GM15510 (cell line): ENCODE results near the gene TOMM5.

Source experiments
- POLR2A ChIP-seq: IDR thresholded peaks from 3 replicates; pipeline ENCODE4 v1.6.1; 2011; ENCODE audit warnings: borderline replicate concordance; ENCODE audit not compliant: insufficient read length; ENCODE audit errors: extremely low read depth

Gene TOMM5

DNA sequence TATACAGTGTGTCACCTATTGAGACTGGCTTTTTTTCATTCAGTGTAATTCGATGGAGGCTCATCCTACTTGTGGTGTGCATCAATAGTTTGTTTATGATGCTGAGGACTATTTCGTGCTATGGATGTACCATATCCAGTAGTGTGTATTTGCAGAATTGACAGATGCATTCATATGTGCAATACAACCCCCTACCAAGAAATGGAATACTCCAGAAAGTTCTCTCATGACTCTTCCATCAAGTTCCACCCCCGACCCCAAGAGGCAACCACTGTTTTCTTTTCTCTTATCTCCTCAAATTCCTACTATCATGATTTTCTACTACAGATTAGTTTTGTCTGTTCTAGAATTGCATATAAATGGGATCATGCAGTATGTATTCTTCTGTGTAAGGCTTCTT lies 38.1 kb downstream of the TOMM5 start:
- TF ChIP-seq POLR2A: no peak

DNA sequence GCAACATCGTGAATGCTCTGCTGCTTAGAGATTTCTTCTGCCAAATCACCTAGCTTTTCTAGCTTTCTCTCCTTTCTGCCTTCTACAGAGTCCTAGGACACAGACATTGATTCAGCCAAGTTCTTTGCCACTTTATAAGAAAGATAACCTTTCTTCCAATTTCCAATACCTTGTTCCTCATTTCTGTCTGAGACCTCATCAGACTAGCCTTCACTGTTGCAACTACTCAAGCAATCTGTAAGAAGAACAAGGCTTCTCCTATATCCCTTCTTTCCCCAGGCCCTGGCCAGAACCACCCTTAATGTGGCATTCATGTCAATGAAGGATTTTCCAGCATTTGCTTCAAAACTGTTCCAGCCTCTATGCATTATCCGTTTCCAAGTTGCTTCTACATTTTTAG lies 40.5 kb downstream of the TOMM5 start:
- TF ChIP-seq POLR2A: no peak

DNA sequence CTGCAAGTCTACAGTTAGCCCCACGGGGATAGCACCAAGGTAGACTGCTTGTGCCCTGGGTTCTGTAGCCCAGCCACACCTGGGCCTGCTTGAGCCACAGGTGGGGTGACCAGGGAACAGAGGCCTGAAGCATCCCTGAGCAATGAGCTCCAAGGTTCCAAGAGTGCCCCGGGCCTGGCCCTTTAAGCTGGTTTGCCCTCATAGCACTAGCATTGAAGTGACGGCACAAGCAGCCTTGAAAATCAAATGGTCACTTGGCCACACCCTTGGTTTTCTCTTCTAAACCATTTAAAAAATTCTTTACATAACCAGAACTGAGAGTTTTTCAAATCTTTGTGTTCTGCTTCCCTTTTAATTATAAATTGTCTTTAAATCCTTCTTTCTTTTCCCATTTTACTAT lies 40.9 kb downstream of the TOMM5 start:
- no peak for TF ChIP-seq POLR2A

DNA sequence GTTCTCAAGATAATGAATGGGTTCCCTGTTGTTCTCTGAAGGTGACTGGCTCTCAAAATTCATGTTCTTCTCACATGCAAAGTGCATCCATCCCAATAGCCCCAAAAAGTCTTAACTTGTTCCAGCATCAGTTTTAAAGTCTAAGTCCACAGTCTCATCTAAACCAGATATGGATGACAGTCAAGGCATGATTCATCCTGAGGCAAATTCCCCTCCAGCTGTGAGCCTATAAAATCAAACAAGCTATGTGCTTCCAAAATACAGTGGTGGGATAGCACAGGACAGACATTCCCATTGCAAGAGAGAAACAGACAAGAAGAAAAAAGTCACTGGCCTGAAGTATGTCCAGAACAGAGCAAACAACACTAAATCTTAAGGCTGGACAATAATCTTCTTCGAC lies 41.6 kb downstream of the TOMM5 start:
- TF ChIP-seq POLR2A: no peak

DNA sequence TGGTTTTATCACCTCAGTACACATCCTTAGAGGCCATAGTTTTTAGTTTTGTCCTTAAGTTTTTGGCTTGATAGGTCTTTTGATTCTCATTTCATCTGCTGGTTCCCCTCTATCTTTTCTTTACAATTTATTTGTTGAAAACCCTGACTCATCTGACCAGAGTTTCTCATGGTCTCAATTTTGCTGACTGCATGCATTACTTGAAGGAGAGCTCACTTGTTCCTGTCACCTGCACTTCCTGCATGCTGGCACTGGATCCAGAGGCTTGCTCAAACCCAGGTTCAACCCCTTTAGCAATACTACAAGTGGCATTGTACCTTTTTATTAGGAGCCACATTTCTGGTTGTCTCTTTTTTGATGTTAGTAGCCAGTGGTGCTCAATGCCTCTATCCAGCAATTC lies 42.9 kb downstream of the TOMM5 start:
- no peak for TF ChIP-seq POLR2A

DNA sequence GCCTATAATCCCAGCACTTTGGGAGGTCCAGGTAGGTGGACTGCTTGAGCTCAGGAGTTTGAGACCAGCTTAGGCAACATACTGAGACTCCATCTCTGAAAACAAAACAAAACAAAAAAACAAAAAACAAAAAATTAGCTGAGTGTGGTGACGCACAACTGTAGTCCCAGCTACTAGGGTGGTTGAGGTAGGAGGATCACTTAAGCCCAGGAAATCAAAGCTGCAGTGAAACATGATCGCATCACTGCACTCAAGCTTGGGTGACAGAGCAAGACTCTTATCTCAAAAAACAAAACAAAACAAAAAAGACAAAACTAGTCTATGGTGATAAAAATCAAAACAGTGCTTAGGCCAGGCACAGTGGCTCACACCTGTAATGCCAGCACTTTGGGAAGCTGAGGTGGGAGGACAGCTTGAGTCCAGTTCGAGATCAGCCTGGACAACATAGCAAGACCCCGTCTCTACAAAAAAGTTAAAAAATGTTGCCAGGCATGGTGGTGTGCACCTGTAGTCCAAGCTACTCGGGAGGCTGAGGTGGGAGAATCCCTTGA lies 45.0 kb downstream of the TOMM5 start:
- no peak for TF ChIP-seq POLR2A

DNA sequence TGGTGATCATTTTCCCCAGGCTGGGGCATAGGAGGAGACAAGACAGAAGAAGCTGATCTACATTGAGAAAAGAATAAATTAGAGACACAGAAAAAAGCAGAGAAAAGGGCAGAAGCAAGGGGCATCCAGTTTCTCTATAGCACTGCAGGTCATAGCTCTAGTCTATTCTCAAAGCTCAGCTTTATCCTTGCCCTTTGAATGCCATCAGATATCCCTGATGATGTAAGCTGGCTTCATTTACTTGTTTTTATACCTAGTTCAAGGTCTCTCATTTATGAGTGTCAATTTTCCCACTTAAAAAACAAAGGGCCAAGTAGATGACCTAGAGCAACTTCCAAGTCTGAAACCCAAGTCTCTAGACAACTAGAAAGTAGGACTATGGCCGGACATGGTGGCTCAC lies 48.9 kb downstream of the TOMM5 start:
- no peak for TF ChIP-seq POLR2A

DNA sequence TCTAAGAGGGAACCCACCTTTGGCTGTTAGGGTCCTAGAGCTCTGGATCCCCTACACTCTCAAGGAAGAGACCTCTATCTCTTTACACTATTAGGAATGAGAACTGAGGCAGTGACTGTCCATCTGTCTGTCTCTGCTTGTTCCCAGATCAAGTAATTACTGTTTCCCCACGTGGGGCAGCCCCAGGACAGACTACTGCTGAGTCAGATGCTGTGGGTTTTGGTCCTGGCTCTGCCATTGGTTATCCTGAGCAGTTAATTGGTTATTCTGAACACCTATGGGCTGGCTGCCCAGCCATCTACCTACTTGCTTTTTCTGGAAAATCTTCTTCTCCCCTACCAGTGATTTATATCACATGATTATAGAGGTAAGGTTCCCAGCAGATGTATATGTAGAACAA lies 49.5 kb downstream of the TOMM5 start:
- no peak for TF ChIP-seq POLR2A

DNA sequence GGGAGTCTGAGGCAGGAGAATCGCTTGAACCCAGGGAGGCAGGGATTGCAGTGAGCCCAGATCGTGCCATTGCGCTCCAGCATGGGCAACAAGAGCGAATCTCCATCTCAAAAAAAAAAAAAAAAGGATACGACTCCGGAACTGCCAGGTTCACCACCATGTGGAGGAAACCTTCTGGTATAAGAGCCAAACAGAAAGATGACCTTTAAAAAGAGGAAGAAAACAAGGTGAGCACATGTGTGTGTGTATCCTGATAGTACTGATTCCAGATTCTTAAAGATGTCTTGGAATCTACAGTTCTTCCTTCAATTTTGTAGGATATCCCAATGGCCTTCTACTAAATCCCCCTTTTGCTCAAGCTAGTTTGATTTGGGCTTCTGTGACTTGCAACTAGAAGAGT lies 49.9 kb downstream of the TOMM5 start:
- no peak for TF ChIP-seq POLR2A

DNA sequence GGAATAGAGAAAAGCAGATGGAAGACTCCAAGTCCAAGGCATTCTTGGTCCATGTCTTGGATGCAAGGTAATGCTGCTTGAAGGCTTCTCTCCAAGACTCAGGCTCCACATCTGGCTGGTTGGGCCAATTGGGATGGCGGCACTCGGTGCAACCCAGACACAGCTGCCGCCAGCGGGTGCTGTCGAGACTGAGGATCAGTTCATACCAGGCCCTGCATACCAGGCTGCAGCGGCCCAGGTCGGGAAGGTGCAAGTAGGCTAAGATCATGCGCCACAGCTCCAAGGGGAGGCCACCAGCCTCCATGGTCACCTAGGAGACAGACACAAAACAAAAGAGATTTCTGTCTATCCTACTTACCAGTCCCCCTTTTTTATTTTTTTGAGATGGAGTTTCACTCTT lies 50.9 kb downstream of the TOMM5 start:
- TF ChIP-seq POLR2A: no peak

DNA sequence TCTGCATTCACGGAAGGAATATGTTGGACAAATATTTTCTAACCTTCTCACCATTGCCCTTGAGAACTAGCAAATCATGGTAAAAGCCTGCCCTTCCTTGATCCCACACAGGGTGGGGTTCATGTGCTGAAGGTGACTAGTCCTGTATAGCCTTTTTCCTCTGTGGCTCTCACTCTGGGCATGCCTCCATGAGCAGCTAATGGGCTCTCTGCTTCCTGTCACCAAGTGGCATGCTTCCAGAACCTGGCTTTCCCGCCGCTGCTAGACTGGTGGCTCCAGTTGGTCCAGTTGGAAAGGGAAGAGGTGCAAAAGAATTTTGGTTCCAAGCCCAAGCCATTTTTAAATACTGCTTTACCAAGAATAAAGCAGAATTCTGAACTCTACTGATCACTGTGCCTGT lies 51.8 kb downstream of the TOMM5 start:
- no peak for TF ChIP-seq POLR2A

DNA sequence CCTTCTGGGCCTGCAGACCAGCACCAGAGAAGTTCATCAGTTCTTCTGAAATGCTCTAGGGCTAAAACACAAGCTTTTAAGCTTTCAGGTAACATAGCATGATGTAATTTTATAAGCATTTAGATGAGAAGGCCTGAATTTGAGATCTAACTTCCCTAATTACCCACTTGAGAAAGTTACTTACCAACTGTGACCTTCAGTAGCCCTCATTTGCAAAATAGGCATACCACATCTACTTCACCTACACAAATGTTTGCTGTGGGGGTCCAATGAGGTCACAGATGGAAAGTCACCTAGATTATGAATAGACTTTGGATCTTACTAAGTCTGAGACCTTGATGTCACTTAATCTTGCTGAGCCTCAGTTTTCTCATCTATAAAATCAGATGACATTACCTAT lies 52.8 kb downstream of the TOMM5 start:
- no peak for TF ChIP-seq POLR2A
